Measurements from ENCODE around the gene MRPL1.

GRCh38 chr4:77954690-77955089 is 92.1 kb downstream of the MRPL1 start:
- no peak for TF ChIP-seq RNF219 (CRISPR knock-in tag; IDR thresholded peaks at IDR 0.05)
- no peak for TF ChIP-seq REL (CRISPR knock-in tag; conservative IDR thresholded peaks at IDR 0.05)
- no peak for TF ChIP-seq HDAC6 (IDR thresholded peaks at IDR 0.05; ENCODE audit: low read depth, low read length)
- no peak for TF ChIP-seq DDIT3 (CRISPR knock-in tag; IDR thresholded peaks at IDR 0.05)
